WTC11 (cell line): ENCODE results near the gene LRIT3. TPM values are rescaled to one million over a fixed set of nuclear protein-coding genes. Genes with fewer than 3 reads are reported as not detected.

ENCODE experiments used
- ATAC-seq: fragments of 200-7000 bp; cut with Tn5 transposase; 2 replicates; pipeline ENCODE4 v1.10.0; 2021; ENCODE audit warnings: mild to moderate bottlenecking, moderate library complexity
- CTCF ChIA-PET: fragments of 300-600 bp; sonication (Branson Sonifier 250); formaldehyde crosslinking; loops from one replicate; lab custom pipeline; 2021; ENCODE audit warnings: antibody characterized with exemption; lab: Charles Lee
- POLR2A ChIA-PET: fragments of 350-600 bp; sonication (Branson Sonifier 250); formaldehyde crosslinking; loops from one replicate; lab custom pipeline; 2021; ENCODE audit warnings: antibody characterized with exemption; lab: Charles Lee
- DNase-seq: peaks from one replicate; pipeline ENCODE4 v3.0.0; 2021; ENCODE audit warnings: low spot score
- H3K27ac Mint-ChIP-seq: 2 replicates; pipeline ENCODE4 v1.8.0; 2021; ENCODE audit warnings: mixed read lengths
- H3K27me3 Mint-ChIP-seq: 2 replicates; pipeline ENCODE4 v1.8.0; 2021; ENCODE audit warnings: low read depth, mild to moderate bottlenecking, moderate library complexity, mixed read lengths
- H3K36me3 Mint-ChIP-seq: 2 replicates; pipeline ENCODE4 v1.8.0; 2021; ENCODE audit warnings: mixed read lengths
- H3K4me1 Mint-ChIP-seq: 2 replicates; pipeline ENCODE4 v1.8.0; 2022; ENCODE audit warnings: mixed read lengths
- H3K4me3 Mint-ChIP-seq: 2 replicates; pipeline ENCODE4 v1.8.0; 2021; ENCODE audit warnings: mild to moderate bottlenecking, moderate library complexity, mixed read lengths
- H3K9me3 Mint-ChIP-seq: 2 replicates; pipeline ENCODE4 v1.8.0; 2021; ENCODE audit warnings: mixed read lengths
- AFF4 ChIP-seq: sonication (generic); formaldehyde crosslinking; IDR thresholded peaks from 2 replicates; pipeline ENCODE4 v1.8.1; 2023; ENCODE audit warnings: mild to moderate bottlenecking, missing genetic modification reagents, borderline replicate concordance
- ARID4B ChIP-seq: sonication (generic); formaldehyde crosslinking; IDR thresholded peaks from 2 replicates; pipeline ENCODE4 v1.8.0; 2023; ENCODE audit warnings: missing genetic modification reagents, mild to moderate bottlenecking, borderline replicate concordance
- ATF3 ChIP-seq: sonication (generic); formaldehyde crosslinking; conservative IDR thresholded peaks from 2 replicates; pipeline ENCODE4 v1.8.1; 2022; ENCODE audit warnings: mild to moderate bottlenecking, missing genetic modification reagents
- CDX4 ChIP-seq: fragments of 250-450 bp; sonication (Bioruptor Pico); IDR thresholded peaks from 2 replicates; pipeline ENCODE4 v1.9.0; 2021; ENCODE audit warnings: moderate library complexity, mild to moderate bottlenecking, inconsistent platforms, borderline replicate concordance
- FOXJ3 ChIP-seq: sonication (generic); formaldehyde crosslinking; IDR thresholded peaks from 2 replicates; pipeline ENCODE4 v1.9.0; 2021; ENCODE audit warnings: missing genetic modification reagents, mild to moderate bottlenecking, borderline replicate concordance
- FOXP1 ChIP-seq: sonication (generic); formaldehyde crosslinking; IDR thresholded peaks from 2 replicates; pipeline ENCODE4 v1.8.0; 2022; ENCODE audit warnings: missing genetic modification reagents, mild to moderate bottlenecking, moderate library complexity, borderline replicate concordance
- GRHL2 ChIP-seq: fragments of 250-450 bp; sonication (Bioruptor Pico); IDR thresholded peaks from 2 replicates; pipeline ENCODE4 v1.8.0; 2022; ENCODE audit warnings: mild to moderate bottlenecking, moderate library complexity; ENCODE audit not compliant: insufficient replicate concordance, severe bottlenecking
- IRF1 ChIP-seq: sonication (generic); formaldehyde crosslinking; IDR thresholded peaks from 2 replicates; pipeline ENCODE4 v1.8.0; 2023; ENCODE audit warnings: missing genetic modification reagents
- MYBL2 ChIP-seq: sonication (generic); formaldehyde crosslinking; IDR thresholded peaks from 2 replicates; pipeline ENCODE4 v1.8.1; 2023; ENCODE audit warnings: mild to moderate bottlenecking, moderate library complexity, missing genetic modification reagents
- NFE2L1 ChIP-seq: sonication (generic); formaldehyde crosslinking; IDR thresholded peaks from 2 replicates; pipeline ENCODE4 v1.8.1; 2023; ENCODE audit warnings: missing genetic modification reagents
- NR1H2 ChIP-seq: sonication (generic); formaldehyde crosslinking; IDR thresholded peaks from 2 replicates; pipeline ENCODE4 v1.9.0; 2021; ENCODE audit warnings: mild to moderate bottlenecking, moderate library complexity, missing genetic modification reagents
- PRRX2 ChIP-seq: fragments of 250-450 bp; sonication (Bioruptor Pico); IDR thresholded peaks from 2 replicates; pipeline ENCODE4 v1.8.0; 2021; ENCODE audit warnings: mild to moderate bottlenecking
- SMAD4 ChIP-seq: sonication (generic); formaldehyde crosslinking; IDR thresholded peaks from 2 replicates; pipeline ENCODE4 v1.8.0; 2022; ENCODE audit warnings: mild to moderate bottlenecking, missing genetic modification reagents
- SOX15 ChIP-seq: fragments of 250-450 bp; sonication (Bioruptor Pico); IDR thresholded peaks from 2 replicates; pipeline ENCODE4 v1.9.0; 2021; ENCODE audit warnings: mild to moderate bottlenecking
- TEAD1 ChIP-seq: sonication (generic); formaldehyde crosslinking; IDR thresholded peaks from 2 replicates; pipeline ENCODE4 v1.8.0; 2022; ENCODE audit warnings: mild to moderate bottlenecking, missing genetic modification reagents
- USF2 ChIP-seq: sonication (generic); formaldehyde crosslinking; IDR thresholded peaks from 2 replicates; pipeline ENCODE4 v1.8.1; 2023; ENCODE audit warnings: mild to moderate bottlenecking, missing genetic modification reagents, moderate library complexity
- ZBTB43 ChIP-seq: sonication (generic); formaldehyde crosslinking; IDR thresholded peaks from 2 replicates; pipeline ENCODE4 v1.8.1; 2023; ENCODE audit warnings: mild to moderate bottlenecking, missing genetic modification reagents
- ZNF219 ChIP-seq: sonication (generic); formaldehyde crosslinking; IDR thresholded peaks from 2 replicates; pipeline ENCODE4 v1.8.0; 2023; ENCODE audit warnings: missing genetic modification reagents, mild to moderate bottlenecking, borderline replicate concordance
- ZNF423 ChIP-seq: fragments of 250-450 bp; sonication (Bioruptor Pico); IDR thresholded peaks from 2 replicates; pipeline ENCODE4 v2.1.2; 2022; ENCODE audit warnings: mild to moderate bottlenecking, moderate library complexity
- ZNF512 ChIP-seq: sonication (generic); formaldehyde crosslinking; IDR thresholded peaks from 2 replicates; pipeline ENCODE4 v1.8.1; 2022; ENCODE audit warnings: missing genetic modification reagents, borderline replicate concordance
- total RNA-seq: library from RNA; stranded (reverse); gene quantifications from 3 replicates; pipeline ENCODE4 v1.2.3, GENCODE V29; 2021

Gene LRIT3
- total RNA-seq, 1 experiment from 2014 or later, result 0.11 TPM

- Mint-ChIP-seq H3K36me3 (no peaks in the 10 kb centered on the region), H3K4me3 (no peak overlapping the region), H3K4me1 (peaks cover 30% of the 10 kb centered on the region), H3K9me3 (peaks cover 13% of the 10 kb centered on the region), H3K27me3 (no peaks in the 10 kb centered on the region; the same call in 1 of the 2 replicates), H3K27ac (no peak overlapping the region)
- no peak for TF ChIP-seq AFF4 (CRISPR knock-in tag)
- TF ChIP-seq ZNF423 (CRISPR knock-in tag), result no peak
- TF ChIP-seq ZBTB43 (CRISPR knock-in tag), result no peak
- no peak for TF ChIP-seq FOXJ3 (CRISPR knock-in tag)
- no peak for TF ChIP-seq MYBL2
- TF ChIP-seq ZNF219 (CRISPR knock-in tag), result no peak
- no peak for TF ChIP-seq NFE2L1 (CRISPR knock-in tag)
- TF ChIP-seq IRF1, result no peak
- TF ChIP-seq CDX4 (CRISPR knock-in tag), result no peak
- no peak for TF ChIP-seq ZNF512
- no peak for TF ChIP-seq GRHL2 (CRISPR knock-in tag)
- no peak for TF ChIP-seq TEAD1
- no peak for TF ChIP-seq PRRX2 (CRISPR knock-in tag)
- TF ChIP-seq FOXP1 (CRISPR knock-in tag), result no peak
- no peak for TF ChIP-seq SMAD4 (CRISPR knock-in tag)
- TF ChIP-seq SOX15 (CRISPR knock-in tag), result no peak
- TF ChIP-seq ATF3, result no peak
- no peak for TF ChIP-seq ARID4B (CRISPR knock-in tag)
- no peak for TF ChIP-seq NR1H2
- TF ChIP-seq USF2 (CRISPR knock-in tag), result no peak
- POLR2A ChIA-PET, result interaction anchor here (0.6 kb wide), 1 partner anchor 63 kb away, joined by 3 read pairs; no protein-coding TSS in a partner anchor
- CTCF ChIA-PET, result no interaction called here
- no peak for DNase-seq
- ATAC-seq, result no peak
These were observed 62.3 kb downstream of the LRIT3 start for GRCh38 chr4:109910256-109910655.
